NCI-H2196 (cell line): ENCODE results near the gene ZNF883.
"Not testable (repeated sequence)": the region's sequence is repeated elsewhere in the genome, so short reads cannot be mapped to it uniquely, and the experiment has no call there.

Experiments
- DNase-seq: peaks from one replicate; lab custom pipeline; 2025; ENCODE audit not compliant: unreplicated experiment; lab: John Stamatoyannopoulos, UW

ZNF883 gene

DNA sequence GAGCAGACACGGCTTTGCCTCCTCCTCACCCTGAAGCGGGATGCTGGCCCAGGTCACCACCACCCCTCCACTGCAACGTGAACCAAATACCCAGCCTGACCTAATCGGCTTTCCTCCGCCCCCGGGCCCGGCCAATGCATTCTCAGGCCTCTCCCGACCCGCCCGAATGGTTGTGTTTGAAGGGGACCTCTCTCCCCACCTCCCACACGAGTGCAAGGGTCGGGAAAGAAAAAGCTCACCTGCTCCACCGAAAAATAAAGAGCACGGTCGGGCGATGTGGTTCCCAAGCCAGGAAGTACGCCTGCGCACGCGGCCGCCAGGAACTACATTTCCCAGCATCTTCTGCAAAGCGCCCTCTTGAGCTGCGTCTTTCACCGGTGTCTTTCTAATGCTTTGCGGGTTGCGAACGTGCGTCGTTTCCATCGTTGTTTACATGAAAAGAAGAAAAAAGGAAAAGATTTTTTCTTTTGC, at the start of gene ZNF883:
Gene ZNF883, minus strand, starts transcription at position 282 of the 471 bp plus-strand sequence.
- DNase-seq = no peak

GRCh38 chr9:113061072-113061850, 49.3 kb upstream of the ZNF883 start:
- DNase-seq = not testable (repeated sequence)

DNA sequence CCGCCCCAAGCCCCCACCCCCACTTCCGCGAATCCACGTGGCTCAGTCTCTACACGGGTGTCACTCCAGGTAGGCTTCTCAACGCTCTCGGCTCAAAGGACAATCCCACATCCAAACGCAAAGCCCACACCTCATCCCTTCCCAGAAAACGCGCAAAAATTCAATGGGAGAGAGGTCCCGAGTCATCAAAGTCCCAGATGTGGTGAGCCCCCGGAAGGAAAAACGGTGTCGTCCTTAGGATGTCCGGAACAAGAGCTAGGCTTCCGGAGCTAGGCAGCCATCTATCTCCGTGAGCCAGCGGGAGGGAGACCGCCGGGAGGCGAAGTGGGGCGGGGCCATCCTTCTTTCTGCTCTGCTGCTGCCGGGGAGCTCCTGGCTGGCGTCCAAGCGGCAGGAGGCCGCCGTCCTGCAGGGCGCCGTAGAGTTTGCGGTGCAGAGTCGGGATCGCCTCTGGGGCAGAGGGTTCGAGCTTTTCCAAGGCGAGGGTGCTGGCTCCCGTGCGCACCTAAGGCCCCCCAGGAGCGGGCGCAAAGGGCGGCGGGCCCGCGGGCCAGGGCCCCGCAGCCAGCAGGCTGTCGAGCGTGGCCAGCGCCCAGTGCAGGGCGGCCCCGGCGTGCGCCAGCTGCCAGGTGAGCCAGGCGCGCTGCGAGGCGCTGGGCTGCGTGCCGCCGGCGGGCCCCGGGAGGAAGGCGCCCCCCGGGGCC, 47.7 kb upstream of the ZNF883 start:
- not testable (repeated sequence) for DNase-seq

GRCh38 chr9:113057193-113057592, 45.2 kb upstream of the ZNF883 start:
- no peak for DNase-seq

DNA sequence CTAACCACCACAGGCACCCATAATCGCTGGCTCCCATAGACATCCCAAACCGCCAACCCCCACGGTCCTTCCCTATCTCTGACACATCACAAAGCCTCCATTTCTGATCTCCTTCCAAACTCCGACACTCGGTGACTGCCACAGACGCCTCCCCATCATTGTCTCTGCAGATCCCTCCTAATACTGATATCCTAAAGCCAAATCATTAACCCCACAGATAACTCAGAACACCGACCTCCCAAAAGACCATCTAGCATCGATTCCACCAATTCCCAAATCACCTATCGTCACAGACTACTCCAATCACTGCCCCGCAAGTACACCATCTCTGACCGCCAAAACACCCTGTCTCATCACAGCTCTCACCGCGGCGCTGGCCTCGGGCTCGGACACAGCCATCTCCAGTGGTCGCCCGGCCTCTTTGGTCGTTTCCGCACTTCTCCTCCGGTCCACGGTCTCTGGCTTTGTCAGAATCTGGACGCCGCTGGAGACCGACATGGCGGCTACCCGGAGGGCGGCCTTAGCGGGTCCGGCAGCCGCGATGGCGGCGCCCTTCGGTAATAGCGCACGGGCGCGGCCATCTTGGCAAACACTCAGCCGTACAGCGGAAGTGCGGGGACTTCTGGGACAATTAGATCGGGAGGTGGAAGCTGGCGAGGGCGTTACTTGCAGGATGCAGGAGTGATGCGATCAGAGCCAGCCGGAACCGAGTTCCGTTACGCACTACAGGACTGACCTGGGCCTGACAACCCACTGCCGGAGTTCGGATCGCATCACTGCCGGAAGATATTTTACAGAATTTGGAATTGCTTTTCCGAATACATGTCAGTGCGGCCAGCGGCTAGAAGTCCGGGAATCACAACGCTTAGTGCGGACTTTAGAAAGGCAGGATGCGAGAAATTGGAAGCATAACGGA, 44.5 kb upstream of the ZNF883 start, which contains the start of gene ZFP37:
Gene ZFP37, minus strand, starts transcription at position 534 of the 916 bp plus-strand sequence. Its CDS starts 36 bp downstream, at position 498.
- DNase-seq = peak; percentile 94

DNA sequence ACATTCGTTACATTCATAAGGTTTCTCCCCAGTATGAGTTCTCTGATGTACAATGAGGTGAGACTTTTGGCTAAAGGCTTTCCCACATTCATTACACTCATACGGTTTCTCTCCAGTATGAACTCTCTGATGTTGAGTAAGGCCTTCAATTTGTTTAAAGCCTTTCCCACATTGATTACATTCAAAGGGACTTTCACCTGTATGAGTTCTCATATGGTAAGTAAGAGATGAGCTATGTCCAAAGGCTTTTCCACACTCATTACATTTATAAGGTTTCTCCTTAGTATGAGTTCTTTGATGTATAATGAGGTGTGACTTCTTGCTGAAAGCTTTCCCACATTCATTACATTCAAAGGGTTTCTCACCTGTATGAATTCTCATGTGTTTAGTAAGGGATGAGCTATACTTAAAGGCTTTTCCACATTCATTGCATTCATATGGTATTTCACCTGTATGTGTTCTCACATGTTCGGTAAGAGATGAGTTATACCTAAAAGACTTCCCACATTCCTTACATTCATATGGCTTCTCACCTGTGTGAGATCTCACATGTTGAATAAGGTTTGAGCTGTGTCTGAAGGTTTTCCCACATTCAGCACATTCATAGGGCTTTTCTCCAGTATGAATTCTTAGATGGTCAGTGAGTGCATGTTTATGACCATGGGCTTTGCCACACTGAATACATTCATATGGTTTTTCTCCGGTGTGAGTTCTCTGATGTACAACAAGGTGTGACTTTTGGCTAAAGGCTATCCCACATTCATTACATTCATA, 31.1 kb upstream of the ZNF883 start:
- no peak for DNase-seq

GRCh38 chr9:113026200-113026599, 14.2 kb upstream of the ZNF883 start:
- no peak for DNase-seq

DNA sequence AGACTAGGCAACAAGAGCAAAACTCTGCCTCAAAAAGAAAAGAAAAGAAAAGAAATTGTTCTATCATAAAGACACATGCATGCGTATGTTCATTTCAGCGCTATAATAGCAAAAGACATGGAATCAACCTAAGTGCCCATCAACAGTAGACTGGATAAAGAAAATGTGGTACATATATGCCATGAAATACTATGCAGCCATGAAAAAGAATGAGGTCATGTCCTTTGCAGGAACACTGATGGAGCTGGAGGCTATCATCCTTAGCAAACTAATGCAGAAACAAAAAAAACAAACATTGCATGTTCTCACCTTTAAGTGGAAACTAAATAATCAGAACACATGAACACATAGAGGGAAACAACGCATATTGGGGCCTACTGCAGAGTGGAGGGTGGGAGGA, 6.3 kb upstream of the ZNF883 start:
- DNase-seq = no peak

DNA sequence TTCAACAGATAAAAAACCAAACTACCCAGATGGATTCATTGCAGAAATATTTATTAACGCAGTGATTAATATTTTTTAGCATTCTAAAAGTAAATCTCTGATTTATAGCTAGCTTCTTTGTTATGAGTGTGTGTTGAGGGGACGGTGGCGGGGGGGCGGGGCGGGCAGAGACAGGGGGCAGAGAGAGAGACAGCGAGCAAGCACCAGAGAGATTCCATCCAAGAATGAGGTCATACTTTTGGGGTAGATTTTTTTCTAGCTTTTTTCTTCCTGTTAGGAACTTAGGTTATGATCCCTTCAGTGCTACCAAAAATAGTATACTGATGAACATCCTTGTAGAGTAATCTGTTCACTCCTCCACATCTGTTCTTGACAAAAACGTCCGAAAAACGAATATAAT, 500 bp upstream of the ZNF883 start:
- DNase-seq = no peak

DNA sequence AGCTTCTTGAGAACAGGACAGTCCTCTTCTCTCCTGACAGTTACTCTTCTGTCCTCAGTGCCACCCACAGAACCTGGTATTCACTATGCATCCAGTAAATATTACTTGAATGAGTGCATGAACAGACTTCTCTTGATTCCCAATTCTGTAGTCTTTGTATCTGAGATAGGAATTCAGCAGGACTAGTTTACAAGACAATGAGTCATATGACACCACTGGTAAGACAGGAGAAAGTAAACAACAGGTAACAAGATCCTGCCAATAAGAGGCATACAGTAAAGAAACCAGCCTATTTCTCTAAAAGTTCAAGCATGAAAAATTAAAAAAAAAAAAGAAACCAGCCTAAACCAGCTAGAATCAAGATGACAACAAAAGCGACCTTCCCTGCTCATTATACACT, 6.2 kb downstream of the ZNF883 start:
- DNase-seq = no peak

GRCh38 chr9:112997236-112997941, 14.6 kb downstream of the ZNF883 start:
- DNase-seq = no peak

GRCh38 chr9:112971415-112971814, 40.6 kb downstream of the ZNF883 start:
- DNase-seq = no peak

DNA sequence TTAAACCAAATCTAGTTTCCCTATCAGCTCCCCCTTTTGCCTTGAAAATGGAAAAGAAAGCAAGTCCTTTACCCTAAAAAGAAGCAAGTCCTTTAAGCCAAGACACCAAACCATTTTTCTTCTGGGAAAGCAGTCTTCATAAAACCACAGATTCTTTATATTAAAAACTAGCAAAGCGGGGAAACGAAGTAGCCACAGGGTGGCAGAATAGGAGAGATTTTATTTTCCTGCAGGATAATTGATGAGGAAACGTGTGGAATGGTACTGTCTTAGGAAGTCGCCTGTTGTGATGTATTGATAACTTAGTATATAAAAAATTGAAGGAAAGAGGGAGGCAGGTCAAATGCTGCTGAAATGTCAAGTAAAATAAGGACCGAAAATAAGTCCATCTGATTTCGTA, 41.1 kb downstream of the ZNF883 start:
- DNase-seq = no peak

GRCh38 chr9:112969730-112970129, 42.3 kb downstream of the ZNF883 start:
- DNase-seq = no peak

- no peak for DNase-seq
Observed at GRCh38 chr9:112955550-112955949, 56.4 kb downstream of the ZNF883 start.

DNA sequence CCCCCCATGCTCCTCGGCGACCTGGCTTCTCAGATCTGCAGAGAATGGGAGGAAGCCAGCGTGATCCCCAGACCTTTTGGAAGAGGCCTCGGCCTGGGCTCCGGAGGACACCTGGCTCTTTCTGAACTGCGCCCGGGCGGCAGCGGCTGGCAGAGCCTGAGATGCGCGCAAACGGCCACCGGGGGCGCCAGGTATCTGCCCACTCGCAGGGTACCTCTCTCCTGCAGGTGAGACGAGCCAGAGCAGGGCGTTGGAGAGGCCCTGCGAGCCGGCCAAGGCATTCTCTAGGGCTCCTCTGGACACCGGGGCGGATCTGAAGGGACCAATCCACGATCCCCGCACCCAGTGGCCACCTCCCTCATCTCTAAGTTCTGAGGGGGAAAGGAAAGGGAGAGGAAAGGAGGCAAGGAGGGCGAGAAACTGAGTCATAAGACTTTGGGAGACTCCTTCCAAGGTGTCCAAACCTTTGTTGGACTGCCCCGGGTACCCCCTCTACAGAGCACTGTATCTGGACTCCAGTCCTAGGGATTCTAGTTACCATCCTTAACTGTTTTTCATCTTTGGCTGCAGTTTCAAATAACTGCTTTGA, 66.3 kb downstream of the ZNF883 start:
- no peak for DNase-seq

- no peak for DNase-seq
Observed at GRCh38 chr9:112939418-112939817, 72.6 kb downstream of the ZNF883 start.

GRCh38 chr9:112933696-112934095, 78.3 kb downstream of the ZNF883 start:
- no peak for DNase-seq

GRCh38 chr9:112925058-112925641, 86.8 kb downstream of the ZNF883 start:
- peak; percentile 13 for DNase-seq
